ENCODE results near the gene PRELID2.
A peak's percentile ranks its signal among the peaks of the same experiment; 100 is the strongest.
"Not testable (repeated sequence)": the region's sequence is repeated elsewhere in the genome, so short reads cannot be mapped to it uniquely, and the experiment has no call there.

Gene PRELID2

GRCh38 chr5:145834917-145835847 lies at the start of gene PRELID2:
Gene PRELID2 (minus strand): TSS chr5:145835342. CDS start chr5:145835251, 91 bp downstream.
- DNase-seq, result peak; percentile 77

GRCh38 chr5:145874765-145875164 lies 39.6 kb upstream of the PRELID2 start:
- no peak for DNase-seq

GRCh38 chr5:145872914-145873313 lies 37.8 kb upstream of the PRELID2 start, which contains the start of gene GRXCR2:
Gene GRXCR2 (minus strand): TSS chr5:145873014. CDS start chr5:145872968, 46 bp downstream.
- no peak for DNase-seq

- DNase-seq, result no peak
Observed at GRCh38 chr5:145872486-145872885, 37.3 kb upstream of the PRELID2 start.

- DNase-seq, result no peak
Observed at GRCh38 chr5:145869753-145870152, 34.6 kb upstream of the PRELID2 start.

- DNase-seq, result no peak
Observed at GRCh38 chr5:145867806-145868205, 32.7 kb upstream of the PRELID2 start.

- not testable (repeated sequence) for DNase-seq
Observed at GRCh38 chr5:145864432-145864831, 29.3 kb upstream of the PRELID2 start.

GRCh38 chr5:145863003-145863402 lies 27.9 kb upstream of the PRELID2 start:
- DNase-seq, result no peak

GRCh38 chr5:145859897-145860296 lies 24.8 kb upstream of the PRELID2 start:
- no peak for DNase-seq

- no peak for DNase-seq
Observed at GRCh38 chr5:145859453-145859852, 24.3 kb upstream of the PRELID2 start.

- no peak for DNase-seq
Observed at GRCh38 chr5:145858959-145859358, 23.8 kb upstream of the PRELID2 start.

- DNase-seq, result no peak
Observed at GRCh38 chr5:145856285-145856818, 21.2 kb upstream of the PRELID2 start.

GRCh38 chr5:145855763-145856267 lies 20.7 kb upstream of the PRELID2 start:
- DNase-seq, result no peak

- DNase-seq, result no peak
Observed at GRCh38 chr5:145854651-145855258, 19.6 kb upstream of the PRELID2 start.

- DNase-seq, result no peak
Observed at GRCh38 chr5:145853781-145854376, 18.7 kb upstream of the PRELID2 start.

- no peak for DNase-seq
Observed at GRCh38 chr5:145852990-145853389, 17.8 kb upstream of the PRELID2 start.

GRCh38 chr5:145848854-145849253 lies 13.7 kb upstream of the PRELID2 start:
- no peak for DNase-seq

GRCh38 chr5:145847499-145848497 lies 12.7 kb upstream of the PRELID2 start:
- no peak for DNase-seq

GRCh38 chr5:145846081-145846480 lies 10.9 kb upstream of the PRELID2 start:
- DNase-seq, result no peak

GRCh38 chr5:145841299-145841698 lies 6.2 kb upstream of the PRELID2 start:
- DNase-seq, result no peak

- DNase-seq, result no peak
Observed at GRCh38 chr5:145840458-145841132, 5.5 kb upstream of the PRELID2 start.

All from NCI-H510A (cell line).